Rectal smooth muscle tissue (tissue), 1 donor: ENCODE results near the gene PLEKHA7.

Experiments
- H3K27ac ChIP-seq: one replicate; pipeline ENCODE4 v1.7.0; 2013; ENCODE audit warnings: low read depth, low read length, inconsistent platforms
- H3K27me3 ChIP-seq: one replicate; pipeline ENCODE4 v1.7.0; 2013; ENCODE audit warnings: low read length; ENCODE audit not compliant: control insufficient read depth, insufficient read depth
- H3K36me3 ChIP-seq: one replicate; pipeline ENCODE4 v1.7.0; 2013; ENCODE audit warnings: low read length; ENCODE audit not compliant: control insufficient read depth, insufficient read depth
- H3K4me1 ChIP-seq: one replicate; pipeline ENCODE4 v1.7.0; 2013; ENCODE audit warnings: low read length; ENCODE audit not compliant: control insufficient read depth, insufficient read depth
- H3K4me3 ChIP-seq: one replicate; pipeline ENCODE4 v1.7.0; 2013; ENCODE audit warnings: low read length
- H3K9ac ChIP-seq: one replicate; pipeline ENCODE4 v1.7.0; 2013; ENCODE audit warnings: low read length

Gene PLEKHA7

DNA sequence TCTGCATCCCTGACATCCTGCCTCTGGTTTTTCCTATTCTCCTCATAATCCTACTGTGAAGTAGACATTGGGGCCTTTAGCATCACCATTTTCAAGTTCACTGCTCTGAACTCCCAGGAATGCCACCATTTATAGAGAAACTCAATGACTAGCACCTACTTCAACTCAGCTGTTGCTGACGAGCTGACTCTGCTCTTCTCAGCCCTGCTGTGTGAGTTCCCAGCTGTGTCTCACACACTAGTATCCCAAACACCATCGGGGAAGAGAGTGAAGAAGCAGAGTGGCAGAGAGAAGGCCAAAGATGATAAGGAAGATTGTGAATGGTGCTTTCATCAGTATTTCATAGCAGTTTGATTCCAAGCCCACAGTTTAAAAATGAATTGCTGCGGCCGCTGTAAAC is 71.9 kb downstream of the PLEKHA7 start:
- H3K9ac ChIP-seq = no peak overlapping the region
- H3K27me3 ChIP-seq = no peaks in the 10 kb centered on the region
- no peak overlapping the region for H3K4me3 ChIP-seq
- no peaks in the 10 kb centered on the region for H3K4me1 ChIP-seq
- H3K27ac ChIP-seq = no peak overlapping the region
- no peaks in the 10 kb centered on the region for H3K36me3 ChIP-seq

GRCh38 chr11:16941935-16942334 is 72.3 kb downstream of the PLEKHA7 start:
- Histone ChIP-seq H3K4me1 (no peaks in the 10 kb centered on the region), H3K27ac (no peak overlapping the region), H3K9ac (no peak overlapping the region), H3K36me3 (no peaks in the 10 kb centered on the region), H3K27me3 (no peaks in the 10 kb centered on the region), H3K4me3 (no peak overlapping the region)

DNA sequence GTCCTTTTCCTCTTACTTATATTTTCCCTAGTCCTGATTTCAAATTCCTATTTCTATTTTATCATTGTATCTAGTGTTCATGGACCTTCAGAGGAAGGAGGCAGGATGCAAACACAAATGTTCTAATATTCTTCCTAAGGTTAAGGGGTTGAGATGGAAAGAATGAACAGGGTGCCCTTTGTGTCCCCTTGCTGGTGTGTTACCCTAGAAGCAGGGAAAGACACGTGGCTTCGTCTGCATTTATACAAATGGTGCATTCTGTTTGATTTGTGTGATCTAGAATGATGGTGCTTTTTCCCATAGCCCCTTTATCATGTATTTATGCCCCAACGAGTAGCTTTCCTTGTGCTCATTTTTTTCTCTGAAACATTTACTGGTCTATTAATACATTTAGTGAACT is 76.2 kb downstream of the PLEKHA7 start:
- Histone ChIP-seq H3K4me1 (no peaks in the 10 kb centered on the region), H3K27me3 (no peaks in the 10 kb centered on the region), H3K9ac (no peak overlapping the region), H3K36me3 (no peaks in the 10 kb centered on the region), H3K4me3 (no peak overlapping the region), H3K27ac (no peak overlapping the region)

DNA sequence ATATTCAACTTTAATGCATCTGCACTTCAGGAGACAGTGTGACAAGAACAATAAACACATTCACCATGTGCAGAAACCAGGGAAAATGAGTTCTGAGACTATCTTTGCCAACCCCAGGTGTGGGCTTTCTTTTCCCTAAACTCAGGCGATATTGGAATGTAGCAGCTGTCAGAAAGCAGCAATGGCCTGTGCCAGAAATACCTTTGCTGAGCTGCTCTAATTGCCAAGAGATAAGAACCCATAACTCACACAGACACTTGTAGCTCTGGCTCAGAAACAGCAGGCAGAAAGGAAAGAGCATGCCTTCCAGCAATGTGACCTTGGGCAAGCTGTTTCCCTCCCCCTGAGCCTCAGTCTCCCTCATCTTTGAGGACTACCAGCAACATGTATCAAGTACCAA is 77.6 kb downstream of the PLEKHA7 start:
- Histone ChIP-seq H3K4me3 (no peak overlapping the region), H3K27ac (no peak overlapping the region), H3K36me3 (no peaks in the 10 kb centered on the region), H3K9ac (no peak overlapping the region), H3K4me1 (no peaks in the 10 kb centered on the region), H3K27me3 (no peaks in the 10 kb centered on the region)

GRCh38 chr11:16935518-16936302 is 78.5 kb downstream of the PLEKHA7 start:
- Histone ChIP-seq H3K4me3 (no peak overlapping the region), H3K27ac (no peak overlapping the region), H3K9ac (no peak overlapping the region), H3K36me3 (no peaks in the 10 kb centered on the region), H3K4me1 (no peaks in the 10 kb centered on the region), H3K27me3 (no peaks in the 10 kb centered on the region)

DNA sequence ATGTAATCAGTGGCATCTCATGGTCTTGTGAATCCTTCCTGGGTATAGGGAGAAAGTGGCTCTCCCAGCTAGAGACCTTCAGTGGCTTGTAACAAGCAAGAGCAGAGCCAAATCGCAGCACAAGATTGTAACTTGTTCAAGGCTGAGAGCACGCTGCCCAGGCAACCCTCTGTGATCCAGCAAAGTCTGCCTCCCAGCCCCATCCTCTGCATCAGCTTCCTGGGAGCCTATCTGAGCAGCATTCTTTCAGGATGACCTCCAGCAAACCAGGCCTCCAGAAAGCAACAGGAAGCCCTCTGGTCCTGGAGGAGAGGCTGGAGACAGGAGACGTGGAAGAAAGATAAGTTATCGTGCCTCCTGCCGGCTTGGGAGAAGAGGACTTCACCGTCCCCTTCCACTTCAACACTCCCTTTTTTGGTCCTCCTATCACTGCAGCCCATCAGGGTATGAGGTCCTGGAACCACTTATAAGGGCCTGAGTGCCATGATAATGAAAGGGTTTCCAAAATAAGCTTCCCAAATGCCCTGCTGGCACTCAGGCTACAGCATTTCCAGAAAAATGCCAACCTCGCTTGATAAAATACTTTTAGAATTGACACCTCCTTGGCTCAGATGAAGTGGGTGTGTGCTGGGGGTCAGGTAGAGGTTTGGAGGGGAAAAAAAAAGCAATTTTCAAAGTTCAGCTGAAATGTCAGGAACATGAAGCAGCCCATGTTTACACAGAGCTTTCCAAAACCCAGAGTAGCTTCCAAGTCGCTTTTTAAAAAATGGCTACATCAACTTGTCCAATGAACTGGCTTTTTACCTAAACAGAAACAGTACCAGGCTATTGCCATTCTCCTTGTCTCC is 80.2 kb downstream of the PLEKHA7 start:
- Histone ChIP-seq H3K4me3 (no peak overlapping the region), H3K27ac (no peak overlapping the region), H3K9ac (no peak overlapping the region), H3K27me3 (no peaks in the 10 kb centered on the region), H3K4me1 (no peaks in the 10 kb centered on the region), H3K36me3 (no peaks in the 10 kb centered on the region)

- H3K27me3 ChIP-seq = no peaks in the 10 kb centered on the region
- H3K4me1 ChIP-seq = no peaks in the 10 kb centered on the region
- no peak overlapping the region for H3K27ac ChIP-seq
- no peaks in the 10 kb centered on the region for H3K36me3 ChIP-seq
- no peak overlapping the region for H3K9ac ChIP-seq
- no peak overlapping the region for H3K4me3 ChIP-seq
Observed at GRCh38 chr11:16933291-16933690, 80.9 kb downstream of the PLEKHA7 start.

DNA sequence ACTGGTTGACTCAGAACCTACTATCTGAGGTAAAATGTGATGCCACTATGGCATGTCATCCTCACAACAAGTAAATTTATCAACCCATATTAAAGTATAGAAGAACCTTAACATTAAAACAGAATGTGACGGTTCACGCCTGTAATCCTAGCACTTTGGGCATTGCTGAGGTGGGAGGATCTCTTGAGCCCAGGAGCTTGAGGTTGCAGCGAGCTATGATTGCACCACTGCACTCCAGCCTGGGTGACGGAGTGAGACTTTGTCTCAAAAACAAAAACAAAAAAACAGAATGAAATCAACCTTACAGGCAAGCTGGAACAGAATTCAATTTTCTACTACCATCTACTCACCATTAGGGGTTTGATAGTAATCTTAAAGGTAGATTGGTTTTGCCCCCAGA is 86.2 kb downstream of the PLEKHA7 start:
- Histone ChIP-seq H3K4me3 (no peak overlapping the region), H3K27ac (no peak overlapping the region), H3K36me3 (no peaks in the 10 kb centered on the region), H3K4me1 (no peaks in the 10 kb centered on the region), H3K27me3 (no peaks in the 10 kb centered on the region), H3K9ac (no peak overlapping the region)

DNA sequence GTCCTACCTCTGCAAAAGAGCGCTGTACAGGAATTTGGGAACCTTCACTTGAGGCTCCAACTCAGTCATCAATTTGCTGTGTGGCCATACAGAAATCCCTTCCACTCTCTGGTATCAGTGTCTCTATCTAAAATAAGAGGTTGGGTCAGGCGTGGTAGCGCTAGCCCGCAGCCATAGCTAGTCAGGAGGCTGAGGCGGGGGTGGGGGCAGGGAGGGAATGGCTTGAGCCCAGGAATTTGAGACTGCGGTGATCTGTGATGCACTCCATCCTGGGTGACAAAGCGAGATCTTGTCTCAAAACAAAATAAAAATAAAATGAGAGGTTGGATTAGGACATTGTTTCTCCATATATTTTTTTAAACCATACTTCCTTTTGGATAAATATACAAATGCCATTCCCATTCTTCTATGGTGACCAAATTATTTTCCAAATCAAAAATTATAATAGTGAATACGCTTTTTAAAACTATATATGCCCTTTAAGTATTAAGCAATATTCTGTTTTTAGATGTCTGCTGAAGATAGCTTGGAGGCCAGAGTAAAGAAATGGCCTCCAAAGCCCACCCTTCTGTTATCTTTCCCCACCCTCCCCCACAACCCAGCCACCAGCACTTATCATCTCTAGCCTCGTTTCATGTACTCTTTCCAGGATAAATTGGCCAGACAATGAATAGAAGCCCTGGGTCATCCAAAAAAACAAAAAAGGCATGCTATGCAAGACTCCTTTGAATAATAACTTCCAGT is 87.2 kb downstream of the PLEKHA7 start:
- Histone ChIP-seq H3K4me1 (no peaks in the 10 kb centered on the region), H3K9ac (no peak overlapping the region), H3K4me3 (no peak overlapping the region), H3K27ac (no peak overlapping the region), H3K36me3 (no peaks in the 10 kb centered on the region), H3K27me3 (no peaks in the 10 kb centered on the region)

GRCh38 chr11:16925561-16926065 is 88.6 kb downstream of the PLEKHA7 start:
- Histone ChIP-seq H3K27ac (no peak overlapping the region), H3K36me3 (no peaks in the 10 kb centered on the region), H3K27me3 (no peaks in the 10 kb centered on the region), H3K4me1 (no peaks in the 10 kb centered on the region), H3K4me3 (peak overlapping the region; percentile 66), H3K9ac (no peak overlapping the region)

GRCh38 chr11:16924826-16925560 is 89.2 kb downstream of the PLEKHA7 start:
- Histone ChIP-seq H3K4me1 (no peaks in the 10 kb centered on the region), H3K36me3 (no peaks in the 10 kb centered on the region), H3K9ac (no peak overlapping the region), H3K27ac (no peak overlapping the region), H3K27me3 (no peaks in the 10 kb centered on the region), H3K4me3 (peak overlapping the region; percentile 66)

GRCh38 chr11:16924462-16924825 is 89.8 kb downstream of the PLEKHA7 start:
- Histone ChIP-seq H3K4me3 (peak overlapping the region; percentile 66), H3K36me3 (no peaks in the 10 kb centered on the region), H3K27me3 (no peaks in the 10 kb centered on the region), H3K27ac (no peak overlapping the region), H3K9ac (no peak overlapping the region), H3K4me1 (no peaks in the 10 kb centered on the region)
